GM19240 (cell line): ENCODE measurements around the gene CBLB.
"Not testable (repeated sequence)": the region's sequence is repeated elsewhere in the genome, so short reads cannot be mapped to it uniquely, and the experiment has no call there.

Experiments used
- DNase-seq: peaks from one replicate; pipeline ENCODE4 v3.0.0; 2011; ENCODE audit warnings: low spot score; ENCODE audit not compliant: insufficient read length

The CBLB gene

GRCh38 chr3:105822171-105823123 is 46.4 kb downstream of the CBLB start:
- DNase-seq: no peak

- no peak for DNase-seq
These were observed 47.4 kb downstream of the CBLB start for GRCh38 chr3:105821433-105821832.

GRCh38 chr3:105816833-105817232 is 52.0 kb downstream of the CBLB start:
- no peak for DNase-seq

GRCh38 chr3:105815331-105815730 is 53.5 kb downstream of the CBLB start:
- not testable (repeated sequence) for DNase-seq

GRCh38 chr3:105813710-105814109 is 55.1 kb downstream of the CBLB start:
- DNase-seq: no peak

- DNase-seq: no peak
These were observed 56.6 kb downstream of the CBLB start for GRCh38 chr3:105812194-105812586.

- DNase-seq: no peak
These were observed 57.2 kb downstream of the CBLB start for GRCh38 chr3:105811518-105812193.

GRCh38 chr3:105809208-105809888 is 59.5 kb downstream of the CBLB start:
- no peak for DNase-seq

- DNase-seq: no peak
These were observed 61.1 kb downstream of the CBLB start for GRCh38 chr3:105807701-105808100.

GRCh38 chr3:105807146-105807545 is 61.7 kb downstream of the CBLB start:
- DNase-seq: no peak

- DNase-seq: no peak
These were observed 62.5 kb downstream of the CBLB start for GRCh38 chr3:105806359-105806758.

GRCh38 chr3:105805404-105805803 is 63.4 kb downstream of the CBLB start:
- DNase-seq: no peak

- DNase-seq: no peak
These were observed 66.6 kb downstream of the CBLB start for GRCh38 chr3:105802118-105802706.

- DNase-seq: no peak
These were observed 67.4 kb downstream of the CBLB start for GRCh38 chr3:105801397-105801796.

GRCh38 chr3:105800320-105800719 is 68.5 kb downstream of the CBLB start:
- DNase-seq: no peak

GRCh38 chr3:105799286-105799685 is 69.5 kb downstream of the CBLB start:
- DNase-seq: no peak

- DNase-seq: no peak
These were observed 70.4 kb downstream of the CBLB start for GRCh38 chr3:105798381-105798934.

GRCh38 chr3:105793040-105793439 is 75.8 kb downstream of the CBLB start:
- DNase-seq: no peak

GRCh38 chr3:105791919-105792786 is 76.7 kb downstream of the CBLB start:
- DNase-seq: no peak

GRCh38 chr3:105791131-105791530 is 77.7 kb downstream of the CBLB start:
- no peak for DNase-seq
